ENCODE measurements around the gene SUGCT. TPM values are rescaled to one million over a fixed set of nuclear protein-coding genes. Genes with fewer than 3 reads are reported as not detected.

Gene SUGCT
- total and polyA plus RNA-seq, 2 of the 8 experiments (the other 6 are each of a cell fraction or from before 2014, with no cell fraction given): 2.8 to 5.4 TPM

DNA sequence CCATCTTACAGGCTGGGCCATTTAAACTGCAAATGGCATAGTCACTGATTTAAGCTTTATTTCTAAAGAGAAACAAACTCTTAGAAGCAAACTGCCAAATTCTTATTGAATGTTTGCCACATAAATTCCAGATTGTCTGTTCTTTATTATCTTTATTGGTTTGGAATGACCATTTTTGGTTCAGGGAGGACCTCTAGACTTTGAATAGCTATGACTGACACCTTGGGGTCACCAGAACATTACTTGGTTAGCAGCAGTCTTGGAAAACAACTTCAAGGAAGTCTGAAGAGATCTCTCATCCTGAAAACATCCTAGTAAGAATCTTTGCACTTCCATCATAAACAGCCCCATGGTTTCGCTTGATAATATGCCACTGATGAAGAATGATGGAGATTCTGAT, 197.1 kb downstream of the SUGCT start:
- Histone ChIP-seq H3K14ac (ENCODE audit: insufficient read length) (no peak overlapping the region), H3K36me3 (ENCODE audit: control insufficient read depth in 2 of 4, insufficient read depth in 4 of 4, low read length in 3 of 4) (no peaks in the 10 kb centered on the region), H3K9ac (replicated peaks in 1 of 4; ENCODE audit: extremely low read depth in 1 of 4, low read depth in 3 of 4, low read length in 3 of 4) (no peak overlapping the region), H4K8ac (ENCODE audit: extremely low read depth, insufficient read depth, low read length) (no peak overlapping the region), H4K5ac (ENCODE audit: insufficient read length, low read depth, low read length) (no peak overlapping the region), H3K27me3 (replicated peaks in 1 of 4; ENCODE audit: control insufficient read depth in 3 of 4, extremely low read depth in 1 of 4, insufficient read depth in 3 of 4, low read length in 3 of 4) (no peaks in the 10 kb centered on the region), H3K23ac (ENCODE audit: insufficient read length) (no peak overlapping the region), H2BK15ac (ENCODE audit: low read length) (no peak overlapping the region), H3K4me2 (ENCODE audit: insufficient read depth in 1 of 2, low read depth in 2 of 2, low read length in 2 of 2) (no peak overlapping the region), H3K23me2 (ENCODE audit: low read depth, low read length) (no peaks in the 10 kb centered on the region), H3K18ac (ENCODE audit: extremely low read depth, low read length) (no peak overlapping the region), H4K20me1 (replicated peaks in 1 of 2; ENCODE audit: control insufficient read depth in 1 of 2, insufficient read depth in 2 of 2, low read length in 2 of 2) (no peaks in the 10 kb centered on the region), H3K27ac (ENCODE audit: low read depth, low read length) (no peak overlapping the region), H2BK120ac (replicated peaks; ENCODE audit: low read depth, low read length) (no peak overlapping the region), H2BK12ac (ENCODE audit: low read depth, low read length) (no peak overlapping the region), H4K91ac (replicated peaks; ENCODE audit: insufficient read length, low read length) (no peak overlapping the region), H3K79me1 (ENCODE audit: low read depth, low read length) (no peaks in the 10 kb centered on the region), H2AK5ac (ENCODE audit: low read depth, low read length) (no peak overlapping the region), H3K4me1 (replicated peaks in 1 of 4; ENCODE audit: control insufficient read depth in 3 of 4, insufficient read depth in 4 of 4, low read length in 3 of 4) (no peaks in the 10 kb centered on the region), H3K4ac (replicated peaks; ENCODE audit: insufficient read length, low read depth, low read length) (no peak overlapping the region), H2AFZ (ENCODE audit: low read length) (no peak overlapping the region), H2BK20ac (ENCODE audit: low read length) (no peak overlapping the region), H3K4me3 (ENCODE audit: extremely low read depth in 1 of 4, insufficient read depth in 2 of 4, low read depth in 3 of 4, low read length in 4 of 4) (no peak overlapping the region), H3K79me2 (ENCODE audit: control insufficient read depth in 1 of 2, insufficient read depth in 2 of 2, low read length in 2 of 2) (no peaks in the 10 kb centered on the region), H2BK5ac (ENCODE audit: low read depth, low read length) (no peak overlapping the region), H3K56ac (replicated peaks; ENCODE audit: insufficient read length, low read depth, low read length) (no peak overlapping the region), H3K9me3 (ENCODE audit: insufficient read depth in 2 of 2, low read depth in 1 of 2, low read length in 1 of 2) (no peaks in the 10 kb centered on the region)
- ChIA-PET CTCF (ENCODE audit: partially characterized antibody) (interaction anchor here (0.6 to 2.9 kb wide), 8 partner anchors 10 to 273 kb away, joined by 3 to 15 read pairs (median 4); no protein-coding TSS in a partner anchor), POLR2A (ENCODE audit: partially characterized antibody) (no interaction called here)
- no peak for FAIRE-seq
- WGBS, 2 experiments (ENCODE audit: extremely low coverage in 1 of 2, insufficient coverage in 1 of 2, insufficient read length in 1 of 2, insufficient replicate concordance in 2 of 2, low coverage in 1 of 2, low lambda C conversion rate in 2 of 2, missing lambda C conversion rate in 1 of 2): 0% methylated on average over 1 of the region's 1 CpG; no CpG with 5 or more reads in 1 of the 2 experiments
- no peak for DNase-seq (ENCODE audit: low read depth in 1 of 2, low spot score in 2 of 2)
- TF ChIP-seq POLR2A (IDR thresholded peaks at IDR 0.05; ENCODE audit: control extremely low read depth in 1 of 2, low read depth in 2 of 2, low read length in 2 of 2) (no peak), YY1 (IDR thresholded peaks at IDR 0.05; ENCODE audit: low read depth, low read length) (no peak), PHF8 (conservative IDR thresholded peaks at IDR 0.05; ENCODE audit: low read depth, low read length) (no peak), CHD2 (IDR thresholded peaks at IDR 0.05; ENCODE audit: low read length) (no peak), RAD21 (IDR thresholded peaks at IDR 0.05 in 1 of 2, conservative IDR thresholded peaks at IDR 0.05 in 1 of 2; ENCODE audit: low read depth in 2 of 2, low read length in 2 of 2) (no peak), BRCA1 (IDR thresholded peaks at IDR 0.05; ENCODE audit: low read depth, low read length) (no peak), TEAD4 (IDR thresholded peaks at IDR 0.05; ENCODE audit: low read depth, low read length) (no peak), RXRA (IDR thresholded peaks at IDR 0.05; ENCODE audit: insufficient read depth, low read depth, low read length) (no peak), JUN (IDR thresholded peaks at IDR 0.05; ENCODE audit: low read depth, low read length) (no peak)
- TF ChIP-seq, protein P1, sequence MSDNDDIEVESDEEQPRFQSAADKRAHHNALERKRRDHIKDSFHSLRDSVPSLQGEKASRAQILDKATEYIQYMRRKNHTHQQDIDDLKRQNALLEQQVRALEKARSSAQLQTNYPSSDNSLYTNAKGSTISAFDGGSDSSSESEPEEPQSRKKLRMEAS (IDR thresholded peaks at IDR 0.05): no peak
